Activated CD4-positive, alpha-beta T cell treated with anti-CD3 and anti-CD28 coated beads, Interleukin-2, amount 10 ng/mL, durations not matched to agents 7 days and 5 days (primary cell): ENCODE measurements around the gene MYOT. TPM values are rescaled to one million over a fixed set of nuclear protein-coding genes. Genes with fewer than 3 reads are reported as not detected.
A peak's percentile ranks its signal among the peaks of the same experiment; 100 is the strongest.

Experiments used
- CTCF ChIA-PET: fragments of 350-600 bp; sonication (Branson Sonifier 250); formaldehyde crosslinking; loops from one replicate; lab custom pipeline; 2021; ENCODE audit warnings: antibody characterized with exemption; lab: Charles Lee
- POLR2A ChIA-PET: fragments of 350-600 bp; sonication (Branson Sonifier 250); formaldehyde crosslinking; loops from one replicate; lab custom pipeline; 2021; ENCODE audit warnings: antibody characterized with exemption; lab: Charles Lee
- DNase-seq: peaks from one replicate; pipeline ENCODE4 v3.0.0-alpha.2; 2020
- H3K27ac Mint-ChIP-seq: one replicate; pipeline ENCODE4 v1.8.0; 2021; ENCODE audit warnings: mild to moderate bottlenecking, moderate library complexity, mixed read lengths
- H3K27me3 Mint-ChIP-seq: one replicate; pipeline ENCODE4 v1.8.0; 2021; ENCODE audit warnings: mixed read lengths
- H3K36me3 Mint-ChIP-seq: one replicate; pipeline ENCODE4 v1.8.0; 2021; ENCODE audit warnings: low read depth, mixed read lengths
- H3K4me1 Mint-ChIP-seq: one replicate; pipeline ENCODE4 v1.8.0; 2021; ENCODE audit warnings: mixed read lengths
- H3K4me3 Mint-ChIP-seq: one replicate; pipeline ENCODE4 v1.8.0; 2021; ENCODE audit warnings: mild to moderate bottlenecking, moderate library complexity, mixed read lengths
- H3K9me3 Mint-ChIP-seq: one replicate; pipeline ENCODE4 v1.8.0; 2021; ENCODE audit warnings: mixed read lengths
- total RNA-seq, 2 experiments: library from RNA; stranded (reverse); gene quantifications; one replicate each; pipeline ENCODE4 v1.2.3, GENCODE V29; 2021

The MYOT gene
- not detected for total RNA-seq

DNA sequence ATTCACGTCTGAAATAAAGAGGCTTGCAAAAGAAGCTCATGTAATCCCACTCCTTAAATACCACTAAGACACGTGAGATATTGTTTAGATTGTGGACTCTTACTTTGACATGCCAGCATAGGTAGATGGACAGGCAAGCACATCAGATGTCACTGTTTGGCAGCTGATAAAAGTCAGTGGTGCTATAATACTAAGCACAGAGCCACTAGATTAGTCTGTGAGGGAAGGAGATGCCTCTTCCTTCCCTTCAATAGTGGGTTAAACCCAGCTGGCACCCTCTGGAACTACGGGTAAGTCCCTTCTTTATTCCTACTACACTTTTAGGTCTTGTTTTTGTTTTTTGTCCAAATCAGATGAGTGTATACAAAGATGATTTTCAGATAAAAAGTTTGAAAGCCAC is at the start of gene MYOT:
MYOT (plus strand) TSS at position 197 of the 400 bp plus-strand sequence. CDS start 2,792 bp downstream, outside the sequence.
- Mint-ChIP-seq H3K4me3 (no peak within 1 kb of the TSS), H3K9me3 (no peaks in the 10 kb centered on the region), H3K4me1 (peaks cover 6% of the 10 kb centered on the region), H3K27me3 (peaks cover 6% of the 10 kb centered on the region), H3K36me3 (no peaks in the 10 kb centered on the region), H3K27ac (no peak within 1 kb of the TSS)
- POLR2A ChIA-PET = no interaction called here
- DNase-seq = no peak
- CTCF ChIA-PET = no interaction called here

DNA sequence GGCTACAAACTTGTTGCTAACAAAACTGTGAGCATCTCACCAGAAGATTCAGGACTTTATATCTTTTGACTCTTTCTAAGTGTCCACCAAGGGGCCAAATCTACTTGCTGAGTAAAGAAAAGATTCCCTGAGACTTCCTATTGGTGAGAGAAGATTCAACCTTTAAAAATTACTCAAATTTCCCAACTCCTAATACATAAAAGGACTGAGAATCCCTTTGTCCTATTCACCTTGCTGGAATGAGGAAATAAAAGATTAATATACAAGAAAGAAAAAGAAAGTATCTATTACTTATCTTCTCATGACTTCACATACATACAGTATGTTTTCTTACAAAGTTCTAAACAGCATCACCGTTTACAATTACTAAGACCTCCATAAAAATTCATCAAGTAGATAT is 47.9 kb upstream of the MYOT start:
- H3K27ac Mint-ChIP-seq = no peak overlapping the region
- POLR2A ChIA-PET = no interaction called here
- DNase-seq = no peak
- H3K27me3 Mint-ChIP-seq = peaks cover 2% of the 10 kb centered on the region
- no peaks in the 10 kb centered on the region for H3K36me3 Mint-ChIP-seq
- CTCF ChIA-PET = interaction anchor here (1.2 kb wide), 1 partner anchor 8 kb away, joined by 3 read pairs; no protein-coding TSS in a partner anchor
- no peaks in the 10 kb centered on the region for H3K4me1 Mint-ChIP-seq
- no peaks in the 10 kb centered on the region for H3K9me3 Mint-ChIP-seq
- no peak overlapping the region for H3K4me3 Mint-ChIP-seq

DNA sequence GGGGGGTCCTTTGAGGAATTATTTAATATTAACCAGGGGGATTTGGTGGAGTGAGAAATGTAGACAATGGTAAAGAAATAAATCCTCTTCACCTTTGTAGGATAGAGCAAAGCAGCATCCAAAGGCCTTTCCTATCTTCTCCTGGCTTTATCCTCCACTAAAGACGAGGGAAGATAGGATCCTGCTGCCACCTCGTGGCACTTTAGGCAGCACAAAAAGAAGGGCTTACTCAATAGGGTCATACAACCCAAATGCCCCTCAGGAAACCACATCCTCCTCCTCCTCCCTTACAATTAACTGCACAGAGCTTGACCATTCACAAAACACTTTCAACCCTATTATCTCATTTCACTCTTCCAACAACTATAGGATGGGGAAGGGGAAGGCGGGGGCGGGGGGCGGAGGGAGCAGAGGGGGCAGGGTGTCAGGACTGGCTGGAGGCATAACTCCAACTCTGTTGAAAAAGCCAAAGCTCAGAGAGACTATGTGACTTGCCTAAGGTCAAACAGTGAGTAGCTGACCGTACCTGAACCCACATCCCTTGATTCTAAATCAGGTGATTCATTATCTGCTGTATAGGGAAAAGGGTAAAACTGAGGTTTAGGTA is 45.4 kb upstream of the MYOT start:
- ChIA-PET CTCF (no interaction called here), POLR2A (no interaction called here)
- H3K4me3 Mint-ChIP-seq = no peak overlapping the region
- H3K4me1 Mint-ChIP-seq = no peaks in the 10 kb centered on the region
- DNase-seq = peak; percentile 7
- H3K27me3 Mint-ChIP-seq = peaks cover 2% of the 10 kb centered on the region
- H3K27ac Mint-ChIP-seq = no peak overlapping the region
- H3K9me3 Mint-ChIP-seq = peaks cover 4% of the 10 kb centered on the region
- no peaks in the 10 kb centered on the region for H3K36me3 Mint-ChIP-seq

- POLR2A ChIA-PET = no interaction called here
Measured at GRCh38 chr5:137822984-137823383, 44.7 kb upstream of the MYOT start.

DNA sequence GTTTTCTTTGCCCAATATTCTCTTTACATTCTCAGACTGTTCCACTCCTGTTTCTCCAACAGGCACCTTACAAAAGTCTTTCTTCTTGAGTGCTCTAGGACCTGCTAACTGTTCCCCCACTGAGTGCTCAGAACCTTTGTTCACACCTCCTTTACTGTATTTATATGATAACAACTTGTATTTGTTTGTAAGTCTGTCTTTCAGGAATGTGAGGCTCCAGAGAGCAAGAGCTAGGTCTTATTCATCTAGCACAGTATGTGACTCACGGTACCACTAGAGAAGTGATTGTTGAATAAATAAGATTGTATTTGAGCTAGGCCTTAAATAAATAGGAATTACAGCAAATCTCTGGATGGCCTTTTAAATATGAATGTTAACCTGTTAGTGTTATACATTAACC is 42.5 kb upstream of the MYOT start:
- Mint-ChIP-seq H3K27ac (no peak overlapping the region), H3K4me1 (no peaks in the 10 kb centered on the region), H3K36me3 (no peaks in the 10 kb centered on the region), H3K9me3 (peaks cover 4% of the 10 kb centered on the region), H3K27me3 (peaks cover 6% of the 10 kb centered on the region), H3K4me3 (no peak overlapping the region)
- no peak for DNase-seq
- ChIA-PET CTCF (interaction anchor here (1.4 kb wide), 1 partner anchor 17 kb away, joined by 3 read pairs; no protein-coding TSS in a partner anchor), POLR2A (no interaction called here)

More at GRCh38 chr5:137822984-137823383, 44.7 kb upstream of the MYOT start:
- Mint-ChIP-seq H3K36me3 (no peaks in the 10 kb centered on the region), H3K4me1 (no peaks in the 10 kb centered on the region), H3K4me3 (no peak overlapping the region), H3K9me3 (peaks cover 4% of the 10 kb centered on the region), H3K27ac (no peak overlapping the region), H3K27me3 (peaks cover 2% of the 10 kb centered on the region)
- no peak for DNase-seq
- CTCF ChIA-PET = interaction anchor here (0.6 kb wide), 1 partner anchor 122 kb away, joined by 3 read pairs; no protein-coding TSS in a partner anchor

GRCh38 chr5:137826067-137826466 is 41.6 kb upstream of the MYOT start:
- no peaks in the 10 kb centered on the region for H3K36me3 Mint-ChIP-seq
- no peaks in the 10 kb centered on the region for H3K4me1 Mint-ChIP-seq
- peaks cover 6% of the 10 kb centered on the region for H3K27me3 Mint-ChIP-seq
- H3K9me3 Mint-ChIP-seq = peaks cover 4% of the 10 kb centered on the region
- no peak for DNase-seq
- H3K27ac Mint-ChIP-seq = no peak overlapping the region
- POLR2A ChIA-PET = no interaction called here
- CTCF ChIA-PET = interaction anchor here (1.4 kb wide), 1 partner anchor 16 kb away, joined by 3 read pairs; no protein-coding TSS in a partner anchor
- no peak overlapping the region for H3K4me3 Mint-ChIP-seq

DNA sequence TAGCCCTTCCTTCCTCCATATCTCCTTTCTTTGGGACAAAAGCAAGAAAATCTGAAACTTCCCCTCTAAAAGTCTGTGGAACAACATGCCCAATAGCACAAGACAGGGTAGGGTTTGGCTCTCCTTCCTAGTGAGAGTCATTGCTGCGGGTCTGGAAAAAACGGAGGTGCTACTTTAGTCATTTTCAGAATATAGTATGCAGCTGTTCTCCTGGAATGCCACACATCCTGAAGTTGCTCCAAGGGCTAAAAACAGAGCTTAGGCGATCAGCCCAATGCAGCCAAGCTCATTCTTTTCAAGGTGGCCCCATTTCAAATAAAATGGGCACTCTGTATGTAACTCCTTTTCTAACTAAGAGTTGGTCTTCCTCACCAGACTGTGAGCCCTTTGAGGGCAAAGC is 39.5 kb upstream of the MYOT start:
- ChIA-PET CTCF (interaction anchor here (0.9 to 1.2 kb wide), 5 partner anchors 9 to 22 kb away, joined by 3 to 5 read pairs (median 3); no protein-coding TSS in a partner anchor), POLR2A (no interaction called here)
- DNase-seq = no peak
- peaks cover 6% of the 10 kb centered on the region for H3K27me3 Mint-ChIP-seq
- peaks cover 4% of the 10 kb centered on the region for H3K9me3 Mint-ChIP-seq
- H3K36me3 Mint-ChIP-seq = no peaks in the 10 kb centered on the region
- no peak overlapping the region for H3K27ac Mint-ChIP-seq
- no peak overlapping the region for H3K4me3 Mint-ChIP-seq
- H3K4me1 Mint-ChIP-seq = no peaks in the 10 kb centered on the region

DNA sequence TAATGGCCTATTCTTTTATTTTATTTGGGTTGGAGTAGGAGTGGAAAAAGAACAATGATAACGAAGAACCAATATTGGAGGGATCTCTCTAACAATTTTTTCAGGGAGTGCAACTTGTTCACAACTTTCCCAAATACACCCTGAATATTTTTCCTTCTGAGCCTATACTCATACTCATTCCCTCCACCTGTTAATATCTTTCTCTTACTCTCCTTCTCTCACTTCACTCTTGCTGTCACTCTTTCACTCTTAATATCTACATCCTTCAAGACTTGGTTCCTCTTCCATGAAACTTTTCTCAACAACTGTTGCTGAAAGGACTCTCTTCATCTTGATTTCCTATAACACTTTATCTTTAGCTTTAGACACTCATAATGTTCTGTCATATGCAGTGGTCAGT is 39.0 kb upstream of the MYOT start:
- POLR2A ChIA-PET = no interaction called here
- no peaks in the 10 kb centered on the region for H3K36me3 Mint-ChIP-seq
- no peak for DNase-seq
- peaks cover 4% of the 10 kb centered on the region for H3K9me3 Mint-ChIP-seq
- CTCF ChIA-PET = interaction anchor here (0.9 to 1.2 kb wide), 3 partner anchors 10 to 22 kb away, joined by 3 to 4 read pairs (median 3); no protein-coding TSS in a partner anchor
- H3K27ac Mint-ChIP-seq = no peak overlapping the region
- H3K27me3 Mint-ChIP-seq = peaks cover 6% of the 10 kb centered on the region
- H3K4me1 Mint-ChIP-seq = no peaks in the 10 kb centered on the region
- no peak overlapping the region for H3K4me3 Mint-ChIP-seq

DNA sequence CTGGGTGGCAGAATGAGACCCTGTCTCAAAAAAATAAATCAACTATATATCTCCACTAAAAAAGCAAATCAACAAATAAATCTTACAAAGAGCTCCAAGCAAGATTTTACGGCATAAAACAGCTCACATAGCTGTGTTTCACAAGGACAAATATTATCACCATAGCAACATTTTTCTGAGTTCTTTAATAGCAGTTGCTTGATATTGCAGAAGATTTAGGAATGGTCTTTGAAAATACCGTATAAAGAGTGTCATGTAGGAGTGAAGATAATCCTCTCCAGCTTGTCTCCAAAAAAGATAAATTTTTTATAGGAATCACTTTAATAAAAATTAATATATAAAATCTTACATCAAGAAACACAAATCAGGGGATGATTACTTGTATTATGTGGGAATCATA is 36.6 kb upstream of the MYOT start:
- Mint-ChIP-seq H3K27ac (no peak overlapping the region), H3K4me3 (no peak overlapping the region), H3K36me3 (no peaks in the 10 kb centered on the region), H3K9me3 (peaks cover 4% of the 10 kb centered on the region), H3K27me3 (peaks cover 4% of the 10 kb centered on the region), H3K4me1 (no peaks in the 10 kb centered on the region)
- CTCF ChIA-PET = no interaction called here
- no peak for DNase-seq
- POLR2A ChIA-PET = no interaction called here

GRCh38 chr5:137831526-137831925 is 36.1 kb upstream of the MYOT start:
- no peaks in the 10 kb centered on the region for H3K36me3 Mint-ChIP-seq
- H3K9me3 Mint-ChIP-seq = peaks cover 3% of the 10 kb centered on the region
- H3K27ac Mint-ChIP-seq = no peak overlapping the region
- H3K4me1 Mint-ChIP-seq = no peaks in the 10 kb centered on the region
- H3K27me3 Mint-ChIP-seq = peaks cover 4% of the 10 kb centered on the region
- POLR2A ChIA-PET = no interaction called here
- no peak for DNase-seq
- CTCF ChIA-PET = no interaction called here
- H3K4me3 Mint-ChIP-seq = no peak overlapping the region

- no peak for DNase-seq
- peaks cover 4% of the 10 kb centered on the region for H3K27me3 Mint-ChIP-seq
- no peaks in the 10 kb centered on the region for H3K4me1 Mint-ChIP-seq
- ChIA-PET CTCF (no interaction called here), POLR2A (no interaction called here)
- H3K36me3 Mint-ChIP-seq = no peaks in the 10 kb centered on the region
- H3K9me3 Mint-ChIP-seq = no peaks in the 10 kb centered on the region
- H3K27ac Mint-ChIP-seq = no peak overlapping the region
- no peak overlapping the region for H3K4me3 Mint-ChIP-seq
Measured at GRCh38 chr5:137832416-137832815, 35.2 kb upstream of the MYOT start.

- Mint-ChIP-seq H3K9me3 (no peaks in the 10 kb centered on the region), H3K36me3 (no peaks in the 10 kb centered on the region), H3K27ac (no peak overlapping the region), H3K4me1 (no peaks in the 10 kb centered on the region), H3K27me3 (peaks cover 4% of the 10 kb centered on the region), H3K4me3 (no peak overlapping the region)
- ChIA-PET POLR2A (no interaction called here), CTCF (no interaction called here)
- DNase-seq = no peak
Measured at GRCh38 chr5:137833463-137833862, 34.2 kb upstream of the MYOT start.

DNA sequence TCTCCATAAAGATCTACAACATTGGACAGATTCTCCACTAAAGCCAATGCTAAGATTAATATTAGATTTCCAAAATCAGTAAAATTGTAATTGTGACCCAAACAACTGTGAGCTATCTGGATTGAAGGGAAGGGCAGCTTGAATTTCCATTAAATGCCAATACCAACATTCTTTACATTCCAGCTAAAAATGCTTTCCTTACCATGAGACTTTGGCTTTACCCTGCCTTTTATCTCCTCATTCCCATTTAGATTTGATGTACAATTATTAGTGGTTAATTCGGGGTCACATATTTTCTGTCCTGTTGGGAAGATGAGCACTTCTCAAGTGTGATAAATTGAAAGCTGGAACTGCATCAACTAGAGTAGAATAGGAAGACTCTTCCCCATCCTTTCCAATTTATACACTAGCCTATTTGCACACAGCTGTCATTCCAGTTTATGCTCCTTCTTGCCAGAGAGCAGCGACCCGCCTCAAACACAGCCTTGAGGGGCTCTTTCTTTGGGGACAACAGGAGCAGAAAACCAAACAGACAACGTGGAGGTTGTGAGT is 33.1 kb upstream of the MYOT start:
- DNase-seq = no peak
- no peaks in the 10 kb centered on the region for H3K27me3 Mint-ChIP-seq
- no peaks in the 10 kb centered on the region for H3K9me3 Mint-ChIP-seq
- CTCF ChIA-PET = no interaction called here
- POLR2A ChIA-PET = no interaction called here
- H3K4me3 Mint-ChIP-seq = no peak overlapping the region
- no peaks in the 10 kb centered on the region for H3K4me1 Mint-ChIP-seq
- no peak overlapping the region for H3K27ac Mint-ChIP-seq
- no peaks in the 10 kb centered on the region for H3K36me3 Mint-ChIP-seq
